ENCODE measurements around the gene PET100.

GRCh38 chr19:7590256-7590655, 39.3 kb upstream of the PET100 start:
- TF ChIP-seq CTCF (conservative IDR thresholded peaks at IDR 0.05; ENCODE audit: low read depth, low read length) (no peak), EZH2 (IDR thresholded peaks at IDR 0.05; ENCODE audit: borderline replicate concordance, low read depth, low read length, poor library complexity, severe bottlenecking) (no peak)
